Fibroblast of villous mesenchyme (primary cell): Measurements from ENCODE around the gene CDH11. TPM values are rescaled to one million over a fixed set of nuclear protein-coding genes. Genes with fewer than 3 reads are reported as not detected.

Experiments
- DNase-seq: peaks from one replicate; pipeline ENCODE4 v3.0.0-alpha.2; 2010; ENCODE audit warnings: low read depth
- H3K4me3 ChIP-seq: 2 replicates; pipeline ENCODE4 v1.5.1; 2011; ENCODE audit warnings: low read depth, mild to moderate bottlenecking, low read length
- total RNA-seq: library from RNA; depleted of rRNA; stranded (reverse); fragments of >200 nt; gene quantifications from 2 replicates; pipeline ENCODE4 v1.2.3, GENCODE V29; 2012
- TF ChIP-seq, protein P1 (sequence below): IDR thresholded peaks from 2 replicates; pipeline ENCODE4 v1.5.1; 2012; ENCODE audit warnings: low read depth, mild to moderate bottlenecking, low read length; ENCODE audit not compliant: insufficient read depth

CDH11 gene
- total RNA-seq, 1 donor: 290 TPM

GRCh38 chr16:65097296-65097695 is 24.6 kb downstream of the CDH11 start:
- TF ChIP-seq, protein P1, sequence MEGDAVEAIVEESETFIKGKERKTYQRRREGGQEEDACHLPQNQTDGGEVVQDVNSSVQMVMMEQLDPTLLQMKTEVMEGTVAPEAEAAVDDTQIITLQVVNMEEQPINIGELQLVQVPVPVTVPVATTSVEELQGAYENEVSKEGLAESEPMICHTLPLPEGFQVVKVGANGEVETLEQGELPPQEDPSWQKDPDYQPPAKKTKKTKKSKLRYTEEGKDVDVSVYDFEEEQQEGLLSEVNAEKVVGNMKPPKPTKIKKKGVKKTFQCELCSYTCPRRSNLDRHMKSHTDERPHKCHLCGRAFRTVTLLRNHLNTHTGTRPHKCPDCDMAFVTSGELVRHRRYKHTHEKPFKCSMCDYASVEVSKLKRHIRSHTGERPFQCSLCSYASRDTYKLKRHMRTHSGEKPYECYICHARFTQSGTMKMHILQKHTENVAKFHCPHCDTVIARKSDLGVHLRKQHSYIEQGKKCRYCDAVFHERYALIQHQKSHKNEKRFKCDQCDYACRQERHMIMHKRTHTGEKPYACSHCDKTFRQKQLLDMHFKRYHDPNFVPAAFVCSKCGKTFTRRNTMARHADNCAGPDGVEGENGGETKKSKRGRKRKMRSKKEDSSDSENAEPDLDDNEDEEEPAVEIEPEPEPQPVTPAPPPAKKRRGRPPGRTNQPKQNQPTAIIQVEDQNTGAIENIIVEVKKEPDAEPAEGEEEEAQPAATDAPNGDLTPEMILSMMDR: no peak
- no peak overlapping the region for H3K4me3 ChIP-seq
- DNase-seq: no peak

GRCh38 chr16:65095906-65096305 is 26.0 kb downstream of the CDH11 start:
- TF ChIP-seq, protein P1: no peak
- H3K4me3 ChIP-seq: no peak overlapping the region
- DNase-seq: no peak

DNA sequence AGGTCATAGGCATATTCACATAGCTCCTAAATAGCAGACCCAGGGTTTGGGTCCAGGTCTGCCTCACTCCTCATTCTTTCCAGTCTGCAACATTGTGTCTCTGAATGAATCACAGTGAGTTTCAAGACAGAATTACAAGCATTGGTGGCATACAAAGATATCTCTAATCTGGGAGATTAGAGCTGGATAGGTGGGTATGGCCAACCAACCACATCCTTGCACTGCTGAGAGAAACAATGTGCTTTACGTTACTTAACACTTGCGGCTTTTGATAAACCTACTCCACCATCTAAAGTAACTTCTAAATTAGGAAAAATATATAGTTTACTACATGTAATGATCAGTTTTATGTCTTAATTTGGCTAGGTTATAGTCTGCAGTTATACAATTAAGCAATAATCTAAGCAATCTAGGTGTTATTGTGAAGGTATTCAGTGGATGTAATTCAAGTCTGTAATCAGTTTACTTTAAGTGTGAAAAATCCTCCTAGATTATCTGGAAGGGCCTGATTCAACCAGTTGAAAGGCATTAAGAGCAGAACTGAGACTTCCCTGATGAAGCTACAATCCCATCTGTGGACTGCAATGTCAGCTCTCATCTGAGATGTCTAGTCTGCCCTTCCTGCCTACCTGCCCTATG is 26.7 kb downstream of the CDH11 start:
- TF ChIP-seq, protein P1: no peak
- no peak overlapping the region for H3K4me3 ChIP-seq
- DNase-seq: no peak

- TF ChIP-seq, protein P1: no peak
- no peak for DNase-seq
- H3K4me3 ChIP-seq: no peak overlapping the region
Measured at GRCh38 chr16:65094009-65094408, 27.9 kb downstream of the CDH11 start.

DNA sequence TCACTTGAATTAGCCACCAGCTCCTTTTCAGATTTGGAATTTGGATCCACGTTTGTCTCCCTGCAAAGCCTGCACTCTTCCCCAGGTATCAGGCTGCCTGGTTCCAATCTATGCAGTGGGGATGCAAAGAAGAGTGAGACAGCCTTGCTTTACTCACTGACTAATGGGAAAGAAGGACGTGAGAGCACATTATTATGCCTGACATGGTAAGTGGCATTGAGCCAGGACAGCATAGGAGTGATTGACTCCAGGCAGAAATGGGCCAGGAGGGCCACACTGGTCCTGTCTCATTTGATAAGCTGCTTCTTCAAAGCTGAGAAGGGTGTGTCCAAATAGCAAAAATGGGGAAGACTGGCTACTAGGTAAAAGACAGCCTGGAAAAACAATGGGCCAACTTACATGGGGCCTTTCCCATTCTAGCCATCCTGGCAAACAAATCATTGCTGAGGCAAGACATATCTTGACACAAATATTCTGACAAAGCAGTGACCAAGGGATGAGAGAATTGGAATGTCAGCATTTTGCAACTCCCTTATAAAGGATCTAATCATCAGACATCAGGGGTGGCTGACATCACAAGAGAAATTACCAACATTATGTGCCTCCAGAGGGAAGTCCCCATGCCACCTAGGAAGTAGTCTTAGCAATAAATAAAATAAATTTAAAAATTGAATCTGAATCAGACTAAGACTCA is 38.6 kb downstream of the CDH11 start:
- TF ChIP-seq, protein P1: no peak
- H3K4me3 ChIP-seq: no peak overlapping the region
- no peak for DNase-seq

GRCh38 chr16:65079549-65079948 is 42.3 kb downstream of the CDH11 start:
- TF ChIP-seq, protein P1: no peak
- H3K4me3 ChIP-seq: no peak overlapping the region
- DNase-seq: no peak
